Keratinocyte (primary cell): ENCODE results near the gene TYRO3.

ENCODE experiments used
- CTCF ChIP-seq, 3 experiments: IDR thresholded peaks in 1 of 3; conservative IDR thresholded peaks in 1 of 3; optimal IDR thresholded peaks in 1 of 3; 2 replicates in 2 of 3; 3 replicates in 1 of 3; pipeline versions ENCODE3 to v1.5.1; 2011; ENCODE audit warnings: low read length in 3 of 3, mild to moderate bottlenecking in 3 of 3, moderate library complexity in 2 of 3, control low read depth in 1 of 3, inconsistent platforms in 1 of 3; ENCODE audit not compliant: insufficient read depth in 2 of 3; ENCODE audit errors: extremely low read depth in 1 of 3
- EZH2 ChIP-seq: IDR thresholded peaks from one replicate; pipeline ENCODE4 v1.6.1; 2012; ENCODE audit warnings: inconsistent platforms, mild to moderate bottlenecking, low read length, moderate library complexity

- TF ChIP-seq CTCF (optimal IDR thresholded peaks at IDR 0.05 in 1 of 3, IDR thresholded peaks at IDR 0.05 in 1 of 3, conservative IDR thresholded peaks at IDR 0.05 in 1 of 3; ENCODE audit: extremely low read depth in 1 of 3, insufficient read depth in 2 of 3, low read length in 3 of 3) (no peak), EZH2 (no peak)
Measured at GRCh38 chr15:41543521-41543870, 15.5 kb upstream of the TYRO3 start.
